NK-92 (cell line): ENCODE data around the gene C1QL4.

Experiments used
- DNase-seq: peaks from one replicate; lab custom pipeline; 2025; ENCODE audit not compliant: unreplicated experiment; lab: John Stamatoyannopoulos, UW

The C1QL4 gene

DNA sequence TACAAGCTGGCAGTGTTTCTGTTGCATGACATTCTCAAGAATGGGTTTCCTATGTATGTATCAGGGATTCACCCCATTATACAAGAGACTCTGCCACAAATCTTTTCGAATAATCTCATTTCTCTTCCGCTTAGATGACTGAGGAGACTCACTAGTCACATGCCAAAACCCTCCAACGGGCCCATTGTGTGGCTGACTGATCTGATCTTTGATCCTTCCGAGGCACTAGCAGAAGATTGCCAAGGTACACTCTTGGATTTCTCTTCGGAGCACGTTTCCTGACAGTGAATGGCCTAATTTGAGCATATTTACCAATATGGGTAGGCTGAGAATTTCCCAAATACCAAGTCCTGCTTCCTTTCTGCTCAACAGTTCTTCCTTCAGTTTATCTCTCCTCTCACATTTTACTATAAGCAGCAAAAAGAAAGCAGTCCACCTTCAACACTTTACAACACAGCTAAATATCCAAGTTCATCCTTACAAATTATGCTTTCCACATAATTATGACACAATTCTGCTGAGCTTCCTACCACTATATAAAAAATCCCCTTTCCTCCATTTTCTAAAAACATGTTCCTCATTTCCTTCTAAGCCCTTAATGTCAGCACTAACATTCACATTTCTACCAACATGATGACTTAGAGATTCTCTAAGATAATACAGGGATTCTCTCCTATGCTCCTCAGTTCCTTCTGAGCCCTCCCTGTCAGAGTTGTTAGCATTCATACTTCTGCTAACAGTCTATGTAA is 31.1 kb downstream of the C1QL4 start:
- no peak for DNase-seq

DNA sequence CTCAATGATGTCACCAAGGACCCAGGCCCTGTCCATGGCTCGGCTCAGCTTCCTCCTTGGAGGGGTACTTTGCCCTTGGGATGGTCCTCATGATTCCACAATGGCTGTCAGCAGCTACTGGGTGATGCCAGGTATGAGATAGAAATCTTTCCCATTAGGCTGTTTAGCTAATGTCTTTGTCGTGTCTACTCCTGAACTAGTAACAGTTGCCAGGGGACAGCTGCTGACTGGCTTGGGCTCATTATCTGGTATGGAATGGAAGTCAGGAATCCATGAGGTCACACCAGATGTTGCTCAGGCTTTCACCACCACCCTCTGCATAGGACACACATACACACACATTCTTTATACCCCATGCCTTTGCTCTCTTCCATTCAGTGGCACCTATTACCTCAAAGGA is 32.8 kb downstream of the C1QL4 start:
- no peak for DNase-seq

DNA sequence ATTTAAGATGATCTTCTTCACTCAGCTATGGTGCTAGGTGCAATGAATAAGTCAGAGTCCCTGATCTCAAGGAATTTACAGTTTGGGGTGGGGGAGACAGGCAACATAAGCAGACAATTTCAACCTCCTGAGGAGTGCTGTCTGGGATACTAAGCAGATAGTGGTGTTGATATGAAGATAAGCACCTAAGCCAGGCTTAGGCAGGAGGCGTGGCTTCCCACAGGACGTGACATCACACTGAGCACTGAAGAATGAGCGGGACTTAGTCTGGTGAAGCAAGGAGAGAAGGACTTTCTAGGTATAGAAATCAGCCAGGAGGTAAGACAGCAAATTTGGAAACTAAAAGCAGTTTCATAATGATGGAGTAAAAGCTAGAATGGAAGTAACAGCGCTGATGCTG is 35.2 kb downstream of the C1QL4 start:
- DNase-seq: no peak

GRCh38 chr12:49298160-49298559 is 38.8 kb downstream of the C1QL4 start:
- no peak for DNase-seq

- DNase-seq: no peak
These were observed 39.3 kb downstream of the C1QL4 start for GRCh38 chr12:49297695-49298060.

GRCh38 chr12:49296836-49297694 is 39.9 kb downstream of the C1QL4 start:
- DNase-seq: no peak

- no peak for DNase-seq
These were observed 40.8 kb downstream of the C1QL4 start for GRCh38 chr12:49296034-49296835.

DNA sequence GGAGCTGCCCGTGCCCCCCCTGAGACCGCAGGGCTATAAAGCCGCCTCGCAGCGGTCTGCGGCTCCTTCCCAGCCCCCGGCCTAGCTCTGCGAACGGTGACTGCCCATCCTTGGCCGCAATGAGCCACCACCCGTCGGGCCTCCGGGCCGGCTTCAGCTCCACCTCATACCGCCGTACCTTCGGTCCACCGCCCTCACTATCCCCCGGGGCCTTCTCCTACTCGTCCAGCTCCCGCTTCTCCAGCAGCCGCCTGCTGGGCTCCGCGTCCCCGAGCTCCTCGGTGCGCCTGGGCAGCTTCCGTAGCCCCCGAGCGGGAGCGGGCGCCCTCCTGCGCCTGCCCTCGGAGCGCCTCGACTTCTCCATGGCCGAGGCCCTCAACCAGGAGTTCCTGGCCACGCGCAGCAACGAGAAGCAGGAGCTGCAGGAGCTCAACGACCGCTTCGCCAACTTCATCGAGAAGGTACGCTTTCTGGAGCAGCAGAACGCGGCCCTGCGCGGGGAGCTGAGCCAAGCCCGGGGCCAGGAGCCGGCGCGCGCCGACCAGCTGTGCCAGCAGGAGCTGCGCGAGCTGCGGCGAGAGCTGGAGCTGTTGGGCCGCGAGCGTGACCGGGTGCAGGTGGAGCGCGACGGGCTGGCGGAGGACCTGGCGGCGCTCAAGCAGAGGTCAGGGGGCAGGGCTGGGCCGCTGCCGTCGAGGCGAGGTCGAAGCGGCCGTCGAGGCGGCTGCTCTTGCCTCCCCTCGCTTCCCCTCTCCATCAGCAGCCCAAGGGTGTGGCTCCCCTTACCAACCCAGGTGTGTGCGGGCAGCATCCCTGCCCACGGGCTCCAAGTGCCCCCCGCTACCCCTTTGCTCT is 41.7 kb downstream of the C1QL4 start, which contains the start of gene PRPH:
Gene PRPH (plus strand): TSS at position 66 of the 855 bp plus-strand sequence. CDS start 54 bp downstream, at position 120.
- no peak for DNase-seq

DNA sequence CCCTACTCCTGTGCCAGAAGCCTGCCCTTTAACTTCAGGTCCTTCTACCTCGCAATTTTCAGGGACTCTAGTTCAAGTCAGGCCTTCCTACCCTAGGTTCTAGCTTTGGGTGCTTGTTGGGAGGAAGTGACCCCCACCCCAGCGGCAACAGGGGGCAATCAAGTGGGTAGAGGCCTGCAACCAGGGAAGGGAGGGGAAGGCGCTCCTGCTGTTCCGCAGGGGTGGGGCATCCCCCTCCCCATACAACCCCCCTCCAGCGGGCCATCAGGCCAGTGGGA is 42.2 kb downstream of the C1QL4 start:
- no peak for DNase-seq

- no peak for DNase-seq
These were observed 42.7 kb downstream of the C1QL4 start for GRCh38 chr12:49294086-49294803.

- DNase-seq: no peak
These were observed 43.7 kb downstream of the C1QL4 start for GRCh38 chr12:49293056-49293956.

GRCh38 chr12:49292729-49293055 is 44.3 kb downstream of the C1QL4 start:
- DNase-seq: no peak

GRCh38 chr12:49288922-49289555 is 47.9 kb downstream of the C1QL4 start:
- no peak for DNase-seq

DNA sequence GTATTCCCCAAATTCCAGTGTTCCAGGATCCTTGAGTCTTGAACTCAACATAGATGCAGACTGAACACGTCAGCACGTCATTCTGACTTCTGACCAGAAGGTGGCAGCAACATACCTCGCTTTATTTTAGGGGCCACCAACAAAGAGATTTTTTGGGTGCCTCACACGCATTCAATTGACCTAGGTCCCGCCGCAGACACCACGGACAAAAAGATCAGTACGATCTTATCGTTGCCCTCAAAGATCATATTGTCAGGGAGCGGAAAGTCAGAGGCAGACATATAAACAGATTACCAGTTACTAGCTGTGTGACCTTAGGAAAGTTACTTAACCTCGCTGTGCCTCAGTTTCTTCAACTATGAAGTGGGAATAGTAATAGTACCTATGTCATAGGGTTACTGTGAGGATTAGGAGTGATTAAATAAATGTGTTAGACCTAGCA is 48.6 kb downstream of the C1QL4 start:
- no peak for DNase-seq

DNA sequence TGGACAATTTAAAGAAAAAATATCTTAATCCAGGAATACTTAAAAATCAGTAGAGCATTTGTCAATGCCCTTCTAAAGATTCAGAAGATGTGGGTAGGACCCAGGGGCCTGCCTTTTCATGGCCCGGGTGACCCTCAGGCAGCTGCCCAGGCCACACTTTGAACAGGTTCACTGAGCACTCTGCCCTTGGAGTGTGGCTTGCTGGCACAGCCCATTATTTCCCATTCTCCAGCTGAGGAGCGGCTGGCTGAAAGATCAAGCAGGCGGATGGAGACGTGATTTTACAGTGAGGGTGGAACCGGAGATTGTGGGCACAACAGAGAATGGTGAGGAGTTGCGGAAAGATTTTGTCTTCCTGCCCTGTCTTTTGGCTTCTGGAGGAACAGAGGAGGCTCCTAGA is 49.1 kb downstream of the C1QL4 start:
- DNase-seq: no peak

- DNase-seq: no peak
These were observed 52.3 kb downstream of the C1QL4 start for GRCh38 chr12:49284672-49285071.

DNA sequence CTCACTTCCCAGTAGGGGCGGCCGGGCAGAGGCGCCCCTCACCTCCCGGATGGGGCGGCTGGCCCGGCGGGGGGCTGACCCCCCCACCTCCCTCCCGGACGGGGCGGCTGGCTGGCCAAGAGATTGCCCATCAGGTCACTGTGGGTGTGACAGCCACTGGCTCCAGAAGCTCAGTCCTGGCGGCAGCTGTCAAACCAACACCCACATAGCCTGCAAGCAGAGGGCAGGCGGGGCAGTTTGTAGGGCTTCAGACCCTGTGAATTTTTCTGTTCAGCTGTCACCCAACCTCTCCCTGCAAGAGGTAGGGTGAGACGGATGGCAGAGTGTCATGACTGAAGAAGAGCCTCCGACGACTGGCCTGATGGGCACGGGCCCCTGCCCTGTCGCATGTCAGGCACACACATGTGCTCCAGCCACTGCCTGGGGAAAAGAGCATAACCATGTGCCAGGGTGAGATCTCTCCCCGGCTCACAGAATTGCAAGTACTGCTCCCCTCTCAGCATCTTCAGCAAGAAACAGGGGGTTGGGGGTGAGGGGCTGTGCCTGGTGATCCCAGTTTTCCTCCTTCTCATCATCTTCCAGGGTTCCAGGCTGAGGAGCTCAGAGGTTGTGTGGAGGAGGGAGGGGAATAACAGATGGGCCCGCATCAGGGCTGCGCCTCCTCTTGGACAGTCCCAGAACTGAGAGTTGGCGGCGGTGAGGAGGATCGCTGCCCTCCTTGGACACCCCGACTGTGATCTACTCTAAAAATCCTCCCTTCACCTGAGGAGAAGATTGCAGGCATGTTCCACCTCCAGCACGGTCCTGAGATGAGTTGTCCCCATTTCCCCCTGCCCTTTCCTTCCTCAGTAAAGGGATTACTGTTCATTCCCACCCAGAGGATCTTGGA is 53.2 kb downstream of the C1QL4 start:
- no peak for DNase-seq
